LoVo (cell line): ENCODE results near the gene JPH2.
"Not testable (repeated sequence)": the region's sequence is repeated elsewhere in the genome, so short reads cannot be mapped to it uniquely, and the experiment has no call there.

Experiments
- DNase-seq: peaks from one replicate; pipeline ENCODE4 v3.0.0-alpha.2; 2016; ENCODE audit warnings: low spot score

Gene JPH2

DNA sequence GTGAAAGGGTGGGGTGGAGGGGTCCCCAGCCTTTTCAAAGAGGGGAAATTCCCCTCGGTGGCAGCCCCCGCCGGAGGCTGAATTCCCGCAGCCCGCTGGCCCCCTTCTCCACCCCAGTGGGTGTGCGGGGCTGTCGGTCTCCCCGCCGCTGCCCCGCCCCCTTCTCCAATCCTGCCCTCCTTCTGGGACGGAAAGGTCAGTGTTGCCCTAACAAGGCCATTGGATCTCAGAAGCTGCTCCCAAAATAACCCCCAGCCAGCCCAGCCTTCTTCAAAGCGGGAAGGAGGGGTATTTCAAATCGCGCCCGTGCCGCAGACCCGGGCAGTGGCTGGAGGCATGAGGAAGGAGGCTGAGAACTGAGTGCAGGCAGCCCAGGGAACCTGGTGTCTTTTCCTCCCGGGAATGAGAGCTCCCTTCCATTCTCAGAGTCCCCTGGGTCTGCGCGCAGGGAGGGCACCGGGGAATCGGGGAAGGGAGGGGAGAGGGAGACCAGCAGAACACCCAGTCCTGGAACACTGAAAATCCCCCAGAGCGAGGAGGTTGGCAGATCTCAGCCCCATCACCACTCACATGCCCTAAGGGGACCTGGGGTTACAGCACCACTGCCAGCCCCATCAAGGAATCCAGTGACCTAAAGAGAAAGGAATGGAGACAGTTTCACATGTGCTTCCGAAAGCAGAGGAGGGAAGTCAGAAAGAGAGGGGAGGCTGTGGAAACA, at the start of gene JPH2:
TSS of gene JPH2 (minus strand) at position 135 of the 718 bp plus-strand sequence. CDS start 483 bp downstream, outside the sequence.
- DNase-seq = no peak

DNA sequence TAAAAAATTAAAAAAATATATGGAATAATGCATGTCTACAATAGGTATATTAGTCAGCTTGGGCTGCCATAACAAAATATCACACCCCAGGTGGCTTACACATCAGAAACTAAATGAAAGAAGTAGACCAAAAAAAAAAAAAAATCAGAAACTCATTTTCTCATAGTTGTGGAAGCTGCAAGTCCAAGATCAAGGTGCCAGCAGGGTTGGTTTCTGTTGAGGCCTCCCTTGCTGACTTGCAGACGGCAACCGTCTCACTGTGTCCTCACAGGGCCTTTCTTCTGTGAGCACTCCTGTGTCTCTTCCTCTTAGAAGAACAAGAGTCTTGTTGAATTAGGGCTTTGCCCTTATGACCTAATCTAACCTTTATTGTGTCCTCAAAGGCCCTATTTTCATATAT, 48.7 kb upstream of the JPH2 start:
- DNase-seq = no peak

DNA sequence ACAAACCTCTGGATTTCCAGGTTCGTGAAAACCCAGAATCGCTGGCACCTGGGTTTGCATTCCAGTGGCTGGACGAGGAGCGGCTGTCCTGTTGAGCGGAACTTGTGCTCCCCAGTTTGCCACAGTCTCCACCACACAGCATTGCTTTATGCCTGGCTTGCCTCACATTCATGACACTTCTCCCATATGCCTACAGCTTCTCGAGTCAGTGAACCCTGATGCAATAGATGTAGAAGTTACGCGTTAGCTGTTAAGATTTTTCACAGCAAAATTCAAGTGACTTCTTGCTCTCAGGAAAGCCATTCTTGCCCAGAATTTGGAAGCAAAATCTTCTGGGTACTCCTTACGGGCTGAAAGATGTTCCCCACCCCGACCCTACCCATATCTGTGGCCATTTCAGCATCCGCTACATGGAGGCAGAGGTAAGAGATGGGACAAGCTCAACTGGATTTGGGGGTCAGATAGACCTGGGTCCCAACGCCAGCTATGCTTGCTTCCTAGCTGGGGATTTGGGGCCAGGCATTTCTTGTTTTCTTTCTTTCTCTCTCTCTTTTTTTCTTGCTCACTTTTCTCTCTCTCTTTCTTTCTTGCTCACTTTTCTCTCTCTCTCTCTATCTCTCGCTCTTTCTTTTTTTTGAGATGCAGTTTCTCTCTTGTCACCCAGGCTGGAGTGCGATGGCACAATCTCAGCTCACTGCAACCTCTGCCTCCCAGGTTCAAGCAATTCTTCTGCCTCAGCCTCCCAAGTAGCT, 47.8 kb upstream of the JPH2 start:
- no peak for DNase-seq

DNA sequence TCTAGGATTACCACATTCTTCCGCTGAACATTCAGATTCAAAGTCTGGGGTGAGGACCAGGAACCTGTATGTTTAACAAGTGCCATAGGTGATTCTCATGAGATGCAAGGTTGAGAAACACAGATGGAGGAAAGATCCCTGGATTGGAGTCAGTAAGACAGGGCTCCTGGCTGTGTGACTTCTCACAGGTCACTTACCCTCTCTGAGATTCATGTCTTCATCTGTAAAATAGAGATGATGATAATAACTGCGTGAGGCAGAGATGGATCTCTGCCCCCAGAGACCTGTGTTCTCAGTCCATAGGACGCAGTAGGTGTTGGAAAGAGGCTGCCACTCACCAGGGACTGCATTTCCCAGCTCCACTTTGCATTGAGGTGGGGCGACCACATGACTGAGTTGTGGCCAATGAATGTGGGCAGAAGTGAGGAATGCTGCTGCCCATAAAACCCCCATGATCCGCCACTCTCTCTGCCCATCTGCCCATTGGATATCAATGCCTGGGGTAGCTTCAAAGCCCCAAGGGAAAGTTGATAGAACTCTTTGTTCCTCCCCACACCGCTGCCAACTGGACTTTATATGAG, 46.5 kb upstream of the JPH2 start:
- no peak for DNase-seq

DNA sequence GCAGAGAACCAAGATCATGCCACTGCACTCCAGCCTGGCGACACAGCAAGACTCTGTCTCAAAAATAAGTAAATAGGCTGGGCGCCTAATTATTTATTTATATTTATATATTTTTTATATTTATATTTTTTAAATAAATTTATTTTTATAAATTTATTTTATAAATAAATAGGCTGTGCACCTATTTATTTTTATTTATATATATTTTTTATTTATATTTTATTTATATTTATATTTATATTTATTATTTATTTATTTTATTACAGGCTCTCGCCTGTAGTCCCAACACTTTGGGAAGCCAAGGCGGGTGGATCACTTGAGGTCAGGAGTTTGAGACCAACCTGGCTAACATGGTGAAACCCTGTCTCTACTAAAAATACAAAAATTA, 45.5 kb upstream of the JPH2 start:
- DNase-seq = not testable (repeated sequence)

DNA sequence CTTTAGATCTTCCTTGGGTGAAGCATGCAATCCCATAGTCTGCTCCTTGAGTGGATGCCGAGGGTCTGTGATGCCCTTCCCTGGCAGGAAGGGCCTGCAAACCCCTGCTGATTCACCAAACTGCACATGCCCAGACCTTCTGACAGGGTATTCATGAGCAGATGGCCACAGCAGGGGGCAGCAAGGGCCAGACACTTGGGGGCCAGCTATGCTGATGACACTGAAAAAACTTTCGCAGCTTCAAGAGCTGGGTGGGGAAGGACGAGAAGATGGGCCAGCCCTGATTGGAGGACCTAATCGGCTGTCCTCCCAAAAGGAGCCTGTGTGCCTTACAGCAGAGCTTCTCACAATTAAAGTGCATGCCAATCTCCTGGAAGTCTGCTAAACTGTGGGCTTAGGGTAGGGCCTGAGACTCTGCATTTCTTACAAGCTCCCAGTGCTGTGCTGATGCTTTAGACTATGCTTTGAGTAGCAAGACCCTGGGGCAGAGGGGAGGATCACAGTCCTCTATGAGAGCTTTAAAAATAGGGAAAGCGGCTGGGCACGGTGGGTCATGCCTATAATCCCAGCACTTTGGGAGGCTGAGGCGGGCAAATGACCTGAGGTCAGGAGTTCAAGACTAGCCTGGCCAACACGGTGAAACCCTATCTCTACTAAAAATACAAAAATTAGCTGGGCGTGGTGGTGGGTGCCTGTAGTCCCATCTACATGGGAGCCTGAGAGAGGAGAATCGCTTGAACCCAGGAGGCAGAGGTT, 44.9 kb upstream of the JPH2 start:
- no peak for DNase-seq

DNA sequence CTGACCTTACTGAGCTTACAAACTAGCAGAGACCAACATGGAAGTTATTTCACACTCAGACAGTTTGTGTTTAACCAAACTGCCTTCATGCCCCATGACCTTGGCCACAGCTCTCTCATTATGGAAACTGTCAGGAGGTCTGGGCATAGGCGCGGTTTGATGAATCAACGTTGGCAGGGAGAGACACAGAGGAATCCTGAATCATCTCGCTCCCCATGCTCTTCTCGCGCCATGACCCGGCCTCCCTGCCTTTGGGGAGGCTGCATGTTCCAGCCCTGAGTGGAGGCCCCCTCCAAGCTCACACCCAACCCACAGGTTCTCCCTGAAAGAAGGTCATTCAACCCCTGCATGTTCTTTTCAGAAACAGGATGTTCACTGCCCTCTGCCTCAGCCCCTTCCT, 44.2 kb upstream of the JPH2 start:
- DNase-seq = no peak

DNA sequence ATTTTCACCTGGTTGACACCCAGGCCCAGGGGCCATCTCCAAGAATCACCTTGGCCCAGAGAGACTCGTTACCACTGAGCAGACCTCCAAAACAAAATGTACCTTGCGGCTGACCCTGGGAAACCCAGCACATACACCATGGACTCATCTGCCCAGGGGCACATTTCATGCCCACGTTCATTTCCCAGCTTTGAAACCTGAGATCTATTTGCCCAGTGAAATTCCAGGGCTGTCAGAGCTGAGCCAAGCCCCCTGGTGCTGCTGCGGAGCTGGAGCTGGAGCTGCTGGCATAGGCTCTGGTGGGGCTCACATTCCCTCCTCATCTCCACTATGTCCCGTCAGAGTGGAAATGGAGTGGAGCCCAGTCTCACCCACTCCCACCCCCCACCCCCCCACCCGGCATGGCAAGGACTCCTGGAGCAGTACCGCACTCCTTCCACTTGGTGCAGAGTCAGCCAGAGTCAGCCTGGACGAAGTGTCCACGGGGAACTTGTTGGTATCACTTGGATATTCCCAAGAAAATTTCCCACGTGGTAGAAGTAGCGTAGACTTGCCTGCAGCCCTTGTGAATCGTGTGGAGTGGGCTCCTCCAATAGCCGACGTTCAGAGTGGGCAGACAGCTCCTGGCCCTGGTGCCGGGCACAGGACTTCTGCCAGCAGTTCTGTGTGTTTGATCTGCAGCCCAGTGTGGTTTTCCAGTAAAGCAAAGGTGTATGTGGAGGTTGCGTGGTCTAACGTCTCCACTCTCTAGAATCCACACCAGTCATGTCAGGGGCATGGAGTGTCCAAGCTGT, 41.7 kb upstream of the JPH2 start:
- no peak for DNase-seq

DNA sequence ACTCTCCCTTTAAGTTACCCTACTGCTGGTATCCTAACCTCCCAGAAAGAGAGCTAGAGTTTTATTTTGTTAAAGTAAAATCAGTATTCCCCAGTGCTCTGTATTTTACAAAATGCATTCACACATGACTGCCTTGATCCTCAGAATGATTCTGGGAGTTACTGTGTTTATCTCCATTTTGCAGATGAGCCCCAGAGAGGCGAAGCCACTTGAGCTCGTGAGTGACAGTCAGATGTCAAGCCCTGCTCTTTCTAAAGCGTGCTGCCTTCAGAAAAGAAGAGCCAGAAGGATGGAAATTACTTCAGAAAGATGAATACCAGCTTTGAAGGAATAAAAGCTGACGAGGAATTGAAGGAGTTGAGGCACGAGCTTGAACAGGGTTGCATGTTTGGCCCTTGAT, 37.6 kb upstream of the JPH2 start:
- no peak for DNase-seq

DNA sequence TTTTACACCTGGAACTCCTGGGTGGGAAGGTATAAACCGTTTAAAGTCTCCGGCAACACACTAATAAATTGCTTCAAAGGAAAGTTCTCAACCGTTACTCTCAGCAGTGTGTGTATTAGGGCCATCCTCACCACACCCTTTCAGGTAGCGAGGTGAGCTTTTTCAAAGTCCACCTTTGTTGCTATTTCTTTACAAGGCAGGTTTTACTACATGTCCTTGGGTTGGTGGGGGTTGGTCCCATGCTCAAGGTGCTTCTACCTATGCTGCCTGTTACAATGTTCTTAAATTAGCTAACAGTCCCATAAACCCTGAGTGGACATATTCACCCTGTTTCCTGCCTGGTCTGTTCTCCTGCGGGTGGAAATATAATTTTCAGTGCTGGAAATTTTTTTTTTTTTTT, 36.7 kb upstream of the JPH2 start:
- no peak for DNase-seq

DNA sequence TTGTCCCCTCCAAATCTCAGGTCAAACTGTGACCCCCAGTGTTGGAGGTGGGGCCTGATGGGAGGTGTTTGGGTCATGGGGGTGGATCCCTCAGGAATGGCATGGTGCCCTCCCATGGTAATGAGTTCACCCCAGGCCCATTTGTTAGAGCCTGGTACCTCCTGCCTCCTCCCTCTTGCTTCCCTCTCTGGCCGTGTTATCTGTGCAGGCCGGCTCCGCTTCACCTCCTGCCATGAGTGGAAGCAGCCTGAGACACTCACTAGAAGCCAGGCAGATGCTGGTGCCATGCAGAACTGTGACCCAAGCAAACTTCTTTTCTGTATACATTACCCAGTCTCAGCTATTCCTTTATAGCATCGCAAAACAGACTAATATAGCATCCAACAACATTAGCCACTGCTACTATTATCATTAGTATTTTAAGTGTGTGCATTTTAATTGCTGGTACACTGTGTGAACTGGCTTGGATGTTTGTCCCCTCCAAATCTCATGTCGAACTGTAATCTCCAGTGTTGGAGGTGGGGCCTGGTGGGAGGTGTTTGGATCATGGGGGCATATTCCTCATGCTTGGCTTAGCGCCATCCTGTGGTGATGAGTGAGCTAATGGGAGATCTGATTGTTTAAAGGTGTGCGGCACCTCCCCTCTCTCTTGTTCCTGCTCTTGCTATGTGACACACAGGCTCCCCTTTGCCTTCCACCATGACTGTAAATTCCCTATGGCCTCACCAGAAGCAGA, 35.8 kb upstream of the JPH2 start:
- DNase-seq = no peak

DNA sequence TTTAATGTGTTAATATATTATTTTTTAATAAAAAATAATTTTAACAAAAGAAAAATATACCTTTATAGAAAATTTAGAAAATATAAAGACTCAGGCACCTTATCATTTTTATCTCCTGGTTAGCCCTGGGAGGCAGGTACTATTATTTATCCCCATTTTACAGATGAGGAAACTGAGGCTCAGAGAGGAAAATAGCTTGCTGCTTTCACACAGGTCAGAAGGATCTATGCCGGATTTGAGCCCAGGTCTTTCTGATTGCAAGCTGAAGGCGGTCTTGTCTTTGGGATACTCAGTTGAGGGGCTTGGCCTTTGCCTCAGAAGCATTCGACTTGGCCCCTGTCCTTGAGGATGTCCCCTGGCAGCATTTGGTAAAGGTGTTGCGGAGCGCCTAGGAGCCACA, 35.0 kb upstream of the JPH2 start:
- DNase-seq = no peak

DNA sequence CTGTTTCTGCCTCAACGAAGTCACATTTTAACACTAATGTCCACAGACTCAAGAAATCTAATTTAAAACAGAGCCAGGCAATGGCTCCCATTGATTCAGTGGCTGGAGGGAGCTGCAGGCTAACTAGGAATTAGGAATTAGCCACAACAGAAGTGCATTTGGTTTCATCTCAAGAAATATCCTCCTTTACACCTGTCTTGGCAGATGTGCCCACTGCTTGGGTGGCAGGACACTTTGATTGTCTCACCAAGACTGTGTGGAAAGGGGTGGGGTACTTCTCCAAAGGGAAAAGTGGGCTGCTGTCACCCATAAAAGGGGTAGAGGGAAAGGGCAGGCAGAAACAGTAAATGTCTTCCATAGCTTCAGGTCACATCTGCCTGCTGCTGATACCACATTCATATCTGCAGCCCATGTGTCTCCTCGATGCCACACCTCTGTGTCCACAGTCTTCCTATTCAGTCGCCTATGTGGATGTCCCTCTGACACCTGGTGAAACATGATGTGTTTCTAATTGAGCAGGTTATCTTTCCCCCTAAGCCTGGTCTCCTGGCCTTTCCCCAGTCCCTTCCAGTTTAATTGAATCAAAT, 34.5 kb upstream of the JPH2 start:
- no peak for DNase-seq

DNA sequence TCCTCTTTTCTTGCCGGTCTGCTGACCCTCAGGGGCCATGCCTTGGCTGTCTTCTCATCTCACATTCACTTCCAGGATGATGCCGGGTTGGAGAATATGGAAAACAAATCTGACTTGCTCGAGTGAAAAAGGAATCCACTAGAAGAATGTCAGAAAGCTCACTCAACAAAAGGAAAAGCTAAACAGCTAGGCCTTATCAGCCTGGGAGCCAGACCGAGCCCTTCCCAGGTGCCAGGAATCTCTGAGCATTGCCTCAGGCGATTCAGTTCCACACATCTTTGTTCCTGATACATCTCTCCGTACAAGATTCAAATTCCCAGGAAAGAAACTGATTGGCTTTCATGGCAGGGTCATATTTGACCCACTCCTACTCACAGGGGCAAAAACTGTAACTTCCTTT, 32.8 kb upstream of the JPH2 start:
- DNase-seq = no peak

DNA sequence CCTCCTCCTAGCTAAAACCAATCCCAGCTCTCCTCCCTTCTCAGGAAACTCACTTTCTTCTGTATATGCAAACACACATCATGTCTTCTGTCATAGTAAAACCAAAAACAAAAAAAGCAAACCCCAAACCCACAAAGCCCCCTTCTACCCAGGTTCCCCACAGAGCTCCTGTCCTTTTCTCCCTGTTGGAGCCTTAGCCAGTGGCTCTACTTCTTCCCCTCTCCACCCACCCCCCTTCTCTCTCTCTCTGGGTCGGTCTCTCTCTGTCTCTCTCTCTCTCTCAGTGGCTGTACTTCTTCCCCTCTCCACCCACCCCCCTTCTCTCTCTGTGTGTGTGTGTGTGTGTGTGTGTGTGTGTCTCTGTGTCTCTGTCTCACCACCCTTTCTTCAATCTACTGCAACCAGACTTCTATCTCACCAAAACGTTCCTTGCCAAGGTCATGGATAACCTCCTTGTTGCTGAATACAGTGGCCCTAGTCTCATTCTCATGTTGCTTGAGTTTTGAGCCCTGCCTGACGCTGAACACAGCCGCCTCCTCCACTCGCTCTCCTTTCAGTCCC, 32.3 kb upstream of the JPH2 start:
- no peak for DNase-seq

DNA sequence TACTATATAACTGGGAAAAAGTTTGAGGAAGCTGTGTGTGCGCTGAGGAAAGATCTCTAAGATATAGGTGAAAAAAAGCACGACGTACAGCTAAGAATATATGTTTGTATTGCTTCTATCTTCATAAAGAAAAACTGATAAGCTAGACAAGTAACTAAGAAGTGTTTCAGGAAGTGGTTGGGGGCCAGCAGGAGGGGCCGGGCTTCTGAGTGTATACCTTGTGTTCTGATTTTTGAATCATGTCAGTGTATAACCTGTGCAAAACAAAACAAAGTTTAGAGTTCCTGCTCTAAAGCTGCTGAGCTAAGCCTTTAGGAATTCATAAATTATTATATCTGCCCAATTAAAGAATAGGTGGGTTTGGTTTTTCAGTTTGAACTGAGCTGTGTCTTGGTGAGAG, 31.5 kb upstream of the JPH2 start:
- no peak for DNase-seq

DNA sequence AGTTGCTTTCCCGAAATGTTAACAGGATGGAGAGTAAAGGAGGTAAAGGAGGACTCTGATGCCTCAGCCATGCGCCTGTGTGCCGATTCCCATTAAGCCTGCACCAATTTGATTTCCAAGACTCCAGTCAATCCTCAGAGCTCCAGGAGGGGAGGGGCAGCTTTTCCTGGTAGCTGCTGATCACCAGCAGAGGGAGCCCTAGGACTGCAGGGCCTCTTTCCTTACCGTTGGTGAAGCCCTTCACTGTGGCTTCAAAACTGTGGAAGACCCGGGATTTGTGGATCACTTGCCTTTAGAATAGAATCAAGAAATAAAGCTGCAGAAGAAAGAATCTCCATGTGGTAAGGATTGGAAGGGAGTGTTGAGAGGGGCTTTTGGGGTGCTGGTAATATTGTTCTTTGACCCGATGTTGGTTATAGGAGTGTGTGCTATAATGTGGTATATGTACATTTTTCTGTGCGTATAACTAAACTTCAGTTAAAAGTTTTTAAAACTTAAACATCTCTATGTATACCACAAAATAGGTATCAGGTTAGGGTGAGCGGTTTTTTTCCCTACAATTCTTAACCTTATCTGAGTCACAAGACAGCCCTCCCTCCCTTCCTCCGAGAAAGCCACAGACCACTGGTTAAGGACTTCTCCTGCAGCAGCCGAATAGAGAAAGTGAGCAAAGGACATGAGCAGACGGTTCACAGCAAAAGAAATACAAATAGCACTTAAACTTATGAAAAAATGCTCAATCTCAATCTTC, 30.5 kb upstream of the JPH2 start:
- DNase-seq = peak; percentile 78

DNA sequence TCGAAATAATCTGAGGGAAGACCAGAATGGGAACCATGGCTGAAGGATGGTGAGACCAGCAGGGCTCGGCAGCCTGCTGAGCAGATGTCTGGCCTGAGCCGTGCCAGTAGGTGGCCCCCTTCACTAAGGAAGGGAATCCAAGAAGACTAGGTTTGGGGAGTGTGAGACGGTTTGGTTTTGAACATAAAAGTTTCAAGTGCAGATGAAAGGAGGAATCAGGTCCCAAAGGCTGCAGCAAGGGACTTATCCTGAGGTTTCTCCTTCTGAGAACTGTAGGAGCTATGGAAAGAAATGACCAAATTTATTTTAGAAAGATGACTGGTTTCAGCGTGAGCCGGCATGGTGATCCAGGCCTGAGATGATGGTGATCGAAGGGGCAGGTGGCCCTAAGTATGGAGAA, 28.1 kb upstream of the JPH2 start:
- peak; percentile 51 for DNase-seq

DNA sequence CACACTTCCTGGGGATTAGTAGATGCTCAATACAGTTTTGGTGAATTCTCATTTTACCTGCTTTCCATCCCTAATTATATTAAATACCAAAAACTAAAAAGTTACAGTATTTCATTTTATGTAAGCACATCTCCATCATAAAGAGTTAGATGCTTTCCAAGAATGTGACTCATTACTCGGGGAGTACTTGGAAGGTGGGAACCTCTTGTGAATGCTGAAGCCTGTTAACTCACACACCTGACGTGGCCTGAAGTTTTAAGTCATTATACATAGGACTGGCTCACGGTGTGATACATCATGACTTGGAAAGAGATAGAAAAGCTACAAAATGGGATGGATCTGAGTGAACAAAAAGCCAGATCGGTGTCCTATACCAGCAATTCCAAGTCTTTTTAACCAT, 25.8 kb upstream of the JPH2 start:
- no peak for DNase-seq
